ENCODE results near the gene UBL3.

Gene UBL3

DNA sequence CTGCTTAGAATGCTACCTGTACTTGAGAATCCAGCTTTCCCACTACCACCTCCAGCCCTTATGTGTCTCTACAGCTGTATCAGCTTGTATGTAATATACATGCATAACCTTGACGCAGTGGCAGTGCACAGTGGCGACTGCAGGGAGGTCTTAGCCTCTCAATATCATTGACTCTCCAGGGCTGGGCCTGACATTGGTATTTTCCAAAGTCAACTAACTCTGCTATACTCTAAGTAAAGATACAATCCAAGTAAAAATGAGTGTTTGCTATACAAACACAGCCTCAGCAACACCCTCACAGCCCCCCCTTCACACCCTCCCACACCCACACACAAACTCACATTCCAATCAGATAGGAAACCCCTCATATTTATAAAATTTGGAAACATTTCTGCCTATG lies 6.7 kb upstream of the UBL3 start:
- DNase-seq (ENCODE audit: low read depth in 2 of 2), result no peak

DNA sequence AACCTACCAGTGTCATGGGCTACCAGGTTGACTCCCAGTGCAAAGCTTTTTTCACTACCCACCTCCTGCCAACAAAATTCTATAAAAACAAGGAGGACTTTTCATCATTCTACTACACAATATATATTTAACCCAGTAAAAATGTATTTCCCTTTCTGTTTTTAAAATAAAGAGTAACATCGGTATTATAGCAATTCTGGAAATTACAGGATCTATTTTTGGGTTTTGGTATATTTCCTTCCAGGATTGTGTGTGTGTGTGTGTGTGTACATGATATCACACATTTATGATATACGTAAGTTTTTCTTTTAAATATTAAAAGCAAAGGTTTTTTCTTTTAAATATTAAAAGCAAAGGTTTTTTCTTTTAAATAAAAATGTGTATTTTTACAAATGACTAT lies 6.0 kb upstream of the UBL3 start:
- no peak for DNase-seq (ENCODE audit: low read depth in 2 of 2)

DNA sequence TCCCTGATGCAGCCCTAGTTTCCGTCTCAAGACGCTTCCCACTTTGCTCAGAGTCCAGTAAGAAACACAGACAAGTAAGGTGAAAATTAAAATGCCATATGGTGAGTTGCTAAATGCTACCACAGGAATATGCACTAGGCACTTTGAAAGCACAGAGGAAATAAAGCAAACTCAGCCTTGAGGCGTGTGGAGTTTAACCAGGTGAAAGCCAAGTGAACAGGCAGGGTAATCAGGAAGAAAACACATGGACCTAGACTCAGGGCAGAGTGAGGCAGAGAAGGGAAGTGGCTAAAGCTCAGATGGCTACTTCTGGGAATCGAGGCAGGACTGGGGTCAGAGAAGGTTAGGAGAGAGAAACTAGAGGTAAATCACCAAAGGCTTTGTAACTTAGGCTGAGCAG lies 5.4 kb upstream of the UBL3 start:
- DNase-seq (ENCODE audit: low read depth in 2 of 2), result no peak

DNA sequence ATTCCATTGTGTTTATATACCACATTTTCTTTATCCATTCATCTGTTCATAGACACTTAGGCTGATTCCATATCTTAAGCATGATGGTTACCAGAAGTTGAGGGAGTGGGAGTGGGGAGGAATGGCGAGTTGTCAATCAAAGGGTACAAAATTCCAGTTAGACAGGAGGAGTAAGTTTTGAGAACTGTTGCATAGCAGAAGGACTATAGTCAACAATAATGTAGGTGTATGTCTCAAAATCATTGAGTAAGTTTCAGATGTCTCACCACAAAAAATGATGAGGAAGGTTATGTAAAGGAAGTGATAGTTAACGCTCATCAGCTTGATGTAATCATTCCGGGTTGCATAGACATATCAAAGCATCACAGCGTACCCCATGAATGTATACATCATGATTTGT lies 4.6 kb upstream of the UBL3 start:
- no peak for DNase-seq (ENCODE audit: low read depth in 2 of 2)

DNA sequence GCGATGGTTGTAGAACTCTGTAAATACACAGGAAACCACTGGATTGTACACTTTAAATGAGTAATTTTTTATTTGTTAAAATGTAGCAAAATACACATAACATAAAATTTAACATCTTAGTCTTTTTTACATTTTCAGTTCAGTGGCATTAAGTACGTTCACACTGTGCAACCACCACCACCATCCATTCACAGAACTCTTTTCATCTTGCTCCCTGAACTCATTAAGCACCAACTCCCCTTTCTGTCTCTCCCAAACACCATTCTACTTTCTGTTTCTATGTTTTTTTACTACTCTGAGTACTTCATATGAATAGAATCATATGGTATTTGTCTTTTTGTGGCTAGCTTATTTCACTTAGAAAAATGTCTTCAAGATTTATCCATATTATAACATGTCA lies 2.7 kb upstream of the UBL3 start:
- DNase-seq (ENCODE audit: low read depth in 2 of 2), result no peak

DNA sequence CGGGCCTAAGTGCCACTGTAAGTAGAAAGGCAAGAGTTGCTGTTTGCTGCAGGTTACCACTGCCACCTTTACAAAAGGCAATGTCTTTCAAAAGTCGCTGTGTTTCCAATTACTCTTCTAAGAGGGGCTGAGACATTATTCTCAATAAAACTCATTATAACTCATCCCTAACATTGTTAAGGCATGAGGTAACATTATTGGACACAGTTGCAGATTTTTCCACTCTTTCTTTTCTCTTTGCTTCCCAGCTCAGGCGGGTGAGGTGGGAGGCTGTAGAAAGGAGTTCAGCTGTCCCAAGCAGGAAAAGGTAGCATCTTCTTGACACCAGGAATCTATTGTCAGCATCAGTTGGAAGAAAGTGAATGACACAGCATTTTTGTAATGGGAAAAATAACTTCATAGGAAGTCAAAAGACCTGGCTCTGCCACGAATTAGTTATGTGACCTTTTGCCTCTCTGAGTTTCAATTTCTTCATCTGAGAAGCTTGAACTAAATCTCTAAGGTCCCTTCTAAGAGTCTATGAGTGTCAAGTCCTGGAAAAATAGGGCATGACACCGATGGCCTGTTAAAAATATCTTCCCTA lies 2.1 kb upstream of the UBL3 start:
- DNase-seq (ENCODE audit: low read depth in 2 of 2), result no peak

DNA sequence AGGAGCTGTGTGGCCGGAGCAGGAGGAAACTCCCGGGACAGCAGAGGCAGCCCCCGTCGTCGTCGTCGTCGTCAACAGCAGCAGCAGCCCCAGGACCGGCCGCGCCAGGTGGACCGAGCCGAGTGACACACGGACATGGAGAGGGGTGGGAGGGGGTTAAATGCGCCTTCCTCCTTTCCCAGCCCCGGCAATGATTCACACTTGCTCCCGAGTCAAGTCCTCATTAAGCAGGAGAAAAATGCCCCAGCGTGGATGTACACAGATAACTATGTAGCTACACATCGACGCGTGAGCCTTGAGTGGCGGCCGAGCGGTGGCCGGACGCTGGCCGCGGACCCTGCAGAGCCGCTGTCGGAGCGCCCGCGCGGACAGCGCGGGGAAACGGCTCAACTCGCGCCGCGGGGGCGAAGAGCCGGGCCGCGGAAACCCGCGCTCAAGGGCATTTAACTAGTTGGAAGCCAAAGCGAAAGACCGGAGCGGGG lies 645 bp downstream of the UBL3 start:
- DNase-seq (ENCODE audit: low read depth in 2 of 2), result no peak

DNA sequence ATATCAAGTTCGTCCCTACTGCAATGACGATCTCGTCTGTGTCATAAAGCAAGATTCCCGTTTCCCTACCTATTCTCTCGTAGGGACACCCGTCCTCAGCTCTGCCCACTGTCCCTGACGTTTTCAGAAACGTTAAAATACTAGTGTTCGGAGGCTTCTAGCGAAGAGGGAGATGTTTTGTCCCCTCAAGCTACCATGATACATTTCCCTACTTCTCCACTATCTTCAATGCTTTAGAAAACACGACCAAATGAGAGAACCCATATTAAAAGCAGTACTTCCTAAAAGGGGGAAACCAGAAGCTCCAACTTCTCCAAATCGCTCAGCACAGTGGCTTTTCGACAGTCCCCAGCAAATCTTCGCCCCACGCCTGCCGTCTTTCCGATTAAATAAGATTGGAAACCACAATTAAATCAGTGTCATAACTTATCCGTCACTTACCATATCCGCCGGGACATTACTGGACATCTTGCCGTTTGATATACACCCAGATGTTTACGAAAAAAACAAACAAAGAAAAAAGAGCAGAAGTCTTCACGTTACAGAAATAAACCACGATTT lies 1.3 kb downstream of the UBL3 start:
- DNase-seq (ENCODE audit: low read depth in 2 of 2), result no peak

DNA sequence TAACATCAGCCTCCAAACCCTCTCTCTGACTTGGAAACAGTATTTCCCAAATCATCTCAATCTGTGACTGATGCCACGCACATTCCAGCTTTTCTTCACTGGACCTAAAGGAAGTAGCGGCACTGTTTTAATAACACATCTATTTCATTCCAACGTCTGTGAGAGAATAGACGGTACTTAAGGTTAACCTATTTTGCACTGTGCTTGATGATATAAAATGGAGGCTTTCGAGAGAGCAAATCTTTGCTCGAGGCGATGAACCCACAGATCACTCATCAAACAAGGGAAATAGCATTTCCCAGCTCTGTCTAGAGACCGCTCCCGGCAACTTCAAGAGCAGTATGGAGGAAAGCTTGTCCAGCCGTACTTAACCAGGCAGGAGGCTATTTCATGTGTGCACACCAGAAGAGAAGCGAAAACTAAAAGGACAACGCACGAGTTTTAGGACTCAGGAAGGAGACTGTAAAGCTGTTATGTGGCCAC lies 2.9 kb downstream of the UBL3 start:
- no peak for DNase-seq (ENCODE audit: low read depth in 2 of 2)

DNA sequence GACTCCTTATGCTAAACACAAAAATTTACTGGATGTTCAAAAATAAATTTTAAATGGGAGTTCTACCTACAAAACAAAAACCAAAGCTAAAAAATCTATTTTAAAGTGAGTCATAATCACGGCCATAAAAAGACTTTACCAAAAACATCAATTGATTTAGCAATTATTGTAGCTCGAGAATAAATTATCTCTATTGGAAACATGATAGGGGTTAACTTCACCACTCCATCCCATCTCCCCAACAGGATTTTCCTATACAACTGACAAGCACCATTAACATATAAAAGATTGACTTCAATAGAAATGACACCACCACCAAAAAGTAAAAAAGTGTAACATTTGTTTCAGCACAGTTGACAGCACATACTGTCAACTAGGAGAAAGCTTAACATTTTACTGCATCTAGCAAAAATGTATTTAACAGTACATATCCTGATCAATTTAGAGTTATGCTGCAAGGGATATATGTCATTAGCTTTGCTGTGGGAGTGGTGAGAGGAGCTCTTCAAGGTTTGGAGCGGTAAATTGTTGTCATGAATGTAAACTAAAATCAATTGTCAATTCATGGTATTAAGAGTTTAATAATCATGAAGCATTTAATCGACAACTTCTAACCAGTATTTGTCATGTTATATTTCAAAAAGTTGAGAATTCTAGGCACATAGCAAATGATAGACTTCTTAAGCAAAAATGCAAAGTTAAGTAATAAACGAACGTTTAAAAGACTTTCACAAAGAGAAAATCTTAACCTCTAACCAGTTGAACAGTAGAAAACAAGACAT lies 3.8 kb downstream of the UBL3 start:
- DNase-seq (ENCODE audit: low read depth in 2 of 2), result no peak

DNA sequence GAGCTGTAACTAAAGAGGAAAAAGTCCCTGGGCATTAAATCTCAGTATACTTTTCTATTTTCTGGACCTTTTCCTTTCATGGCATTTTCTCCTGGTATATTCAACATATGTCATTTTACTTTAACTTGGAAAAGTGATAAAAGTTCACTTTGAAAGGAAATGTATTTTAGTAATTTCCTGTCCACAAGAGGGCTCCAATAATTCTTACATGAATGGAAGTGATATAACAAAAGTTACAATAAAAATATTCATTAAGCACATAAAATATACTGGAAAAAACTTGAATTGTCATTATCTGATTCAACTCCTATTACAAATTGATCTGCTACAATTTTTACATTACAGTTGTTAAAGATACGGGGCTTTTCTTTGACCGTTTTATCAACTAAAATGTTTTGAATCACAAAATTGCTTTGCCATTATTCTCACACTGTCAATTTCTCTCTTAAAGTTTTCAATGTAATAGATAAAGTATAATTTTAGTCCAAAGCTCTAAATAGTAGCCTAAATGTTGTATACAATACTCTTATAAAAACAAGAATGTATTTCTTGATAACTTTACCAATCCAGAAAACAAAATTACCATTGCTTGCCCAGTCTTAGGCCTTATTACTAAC lies 4.9 kb downstream of the UBL3 start:
- DNase-seq (ENCODE audit: low read depth in 2 of 2), result no peak

DNA sequence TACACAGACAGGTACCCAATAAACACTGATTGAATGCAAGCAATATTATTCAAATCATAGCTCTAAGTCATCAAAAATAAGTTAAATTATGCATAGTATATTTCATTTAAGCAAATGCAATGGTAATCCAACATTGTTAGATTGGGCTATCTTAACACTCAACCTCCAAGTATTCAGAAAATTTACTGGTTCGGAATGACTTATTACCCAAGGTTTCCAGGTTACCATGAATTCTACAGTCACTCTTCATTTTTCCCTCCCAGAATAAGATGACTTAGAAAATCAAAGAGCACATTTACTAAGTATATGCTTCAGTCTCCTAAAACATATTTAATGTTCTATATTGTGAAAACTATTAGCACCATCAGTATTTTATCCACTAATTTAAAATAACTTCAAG lies 6.0 kb downstream of the UBL3 start:
- no peak for DNase-seq (ENCODE audit: low read depth in 2 of 2)

DNA sequence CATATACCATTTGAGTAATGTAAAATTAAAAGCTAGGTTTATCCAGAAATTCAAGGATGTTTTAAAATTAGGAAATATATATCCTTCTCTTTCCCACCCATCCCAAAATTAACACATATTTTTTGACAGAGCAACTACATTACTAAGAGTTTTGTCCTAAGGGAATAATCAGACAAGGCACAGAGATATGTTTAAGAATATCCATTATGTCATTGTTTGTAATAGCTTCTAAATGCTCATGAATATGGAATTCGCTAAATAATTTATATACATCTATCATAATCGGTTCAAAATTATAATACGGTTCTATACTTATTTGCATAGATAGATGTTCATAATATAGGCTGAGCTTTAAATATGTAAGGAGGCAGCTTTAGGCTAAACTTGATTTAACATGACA lies 9.8 kb downstream of the UBL3 start:
- no peak for DNase-seq (ENCODE audit: low read depth in 2 of 2)

DNA sequence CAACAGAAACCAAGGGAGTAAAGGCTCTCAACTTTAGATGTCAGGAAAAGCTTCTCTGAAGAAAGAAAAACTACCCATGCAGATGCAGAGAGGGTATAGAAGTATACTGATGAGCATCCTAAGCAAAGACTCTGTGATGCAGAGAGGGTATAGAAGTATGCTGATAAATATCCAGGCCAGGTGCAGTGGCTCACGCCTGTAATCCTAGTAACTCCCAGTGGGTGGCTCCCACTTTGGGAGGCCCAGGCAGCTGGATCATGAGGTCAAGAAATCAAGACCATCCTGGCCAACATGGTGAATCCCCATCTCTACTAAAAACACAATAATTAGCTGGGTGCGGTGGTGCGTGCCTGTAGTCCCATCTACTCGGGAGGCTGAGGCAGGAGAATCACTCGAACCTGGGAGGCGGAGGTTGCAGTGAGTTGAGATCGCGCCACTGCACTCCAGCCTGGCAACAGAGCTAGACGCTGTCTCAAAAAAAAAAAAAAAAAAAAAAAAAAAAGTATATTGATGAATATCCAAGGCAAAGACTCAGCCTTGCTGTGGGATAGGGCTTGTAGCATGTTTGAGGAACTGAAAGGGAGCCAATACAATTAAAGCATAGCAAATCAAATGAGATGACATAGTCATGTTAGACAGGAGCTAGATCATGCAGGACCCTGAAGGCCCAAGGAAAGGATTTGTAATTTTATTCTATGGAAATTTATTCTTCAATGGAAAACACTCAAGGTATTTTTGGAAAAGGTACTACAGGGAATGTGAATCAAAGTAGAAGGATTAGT lies 14.9 kb downstream of the UBL3 start:
- DNase-seq (ENCODE audit: low read depth in 2 of 2), result no peak

DNA sequence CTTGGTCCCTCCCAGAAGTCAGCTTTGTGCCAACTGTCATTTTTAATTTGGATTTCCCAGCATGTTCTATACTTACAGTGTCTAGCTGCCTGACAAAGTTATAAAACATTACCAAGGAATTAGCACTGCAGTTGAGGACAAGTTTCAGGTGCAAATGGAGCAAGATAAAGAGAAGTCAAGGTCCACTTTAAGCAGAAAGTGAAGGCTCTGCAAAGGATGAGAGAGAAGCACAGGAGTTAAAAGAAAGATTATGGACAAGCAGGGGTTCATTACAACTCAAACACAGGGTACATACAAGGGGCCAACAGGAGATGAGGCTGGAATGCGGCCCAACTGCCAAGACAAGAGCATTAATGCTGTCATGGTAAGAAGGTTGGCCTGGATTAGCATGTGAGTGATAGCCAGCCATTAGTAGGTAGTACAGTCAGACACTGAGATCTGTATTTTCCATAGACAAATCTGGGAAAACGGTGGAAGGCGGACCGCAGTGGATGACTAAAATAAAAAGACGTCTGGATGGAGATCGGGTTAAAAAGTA lies 17.6 kb downstream of the UBL3 start:
- no peak for DNase-seq (ENCODE audit: low read depth in 2 of 2)

DNA sequence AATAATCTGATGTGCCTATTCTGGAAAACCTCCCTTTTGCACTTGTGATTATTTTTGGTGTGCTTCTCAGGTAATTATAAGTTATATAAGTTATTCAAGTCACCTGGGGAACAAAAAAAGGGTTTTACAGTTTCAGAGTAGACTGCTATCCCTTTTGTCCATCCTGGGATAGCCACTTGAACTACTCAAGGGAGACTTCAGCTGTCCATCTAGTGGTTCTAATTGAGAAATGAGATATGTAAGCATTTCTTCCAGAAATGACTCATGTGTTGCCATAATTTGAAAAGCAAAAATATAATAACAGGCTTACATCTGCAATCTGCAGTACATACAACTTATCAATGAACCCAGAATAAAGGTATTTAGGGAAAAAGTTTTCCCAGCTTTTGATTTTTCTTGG lies 20.4 kb downstream of the UBL3 start:
- no peak for DNase-seq (ENCODE audit: low read depth in 2 of 2)

DNA sequence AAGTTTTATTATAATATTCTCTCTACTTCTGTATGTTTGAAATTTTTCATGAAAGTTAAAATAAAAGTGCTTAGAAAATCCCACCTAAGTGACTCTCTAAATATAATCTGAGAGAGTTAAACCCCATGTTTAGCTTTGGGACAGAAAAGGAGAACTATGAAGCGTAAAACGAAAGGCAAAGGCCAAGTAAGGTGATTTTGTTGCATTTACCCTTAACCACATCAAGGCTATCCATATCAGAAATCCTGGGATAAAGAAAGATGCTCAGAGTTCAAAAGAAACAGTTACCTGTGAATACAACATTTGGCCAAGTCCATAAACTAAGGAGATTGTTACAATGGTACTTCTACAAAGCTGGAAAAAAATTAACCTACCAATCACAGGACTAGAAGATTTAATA lies 31.3 kb downstream of the UBL3 start:
- DNase-seq (ENCODE audit: low read depth in 2 of 2), result no peak

DNA sequence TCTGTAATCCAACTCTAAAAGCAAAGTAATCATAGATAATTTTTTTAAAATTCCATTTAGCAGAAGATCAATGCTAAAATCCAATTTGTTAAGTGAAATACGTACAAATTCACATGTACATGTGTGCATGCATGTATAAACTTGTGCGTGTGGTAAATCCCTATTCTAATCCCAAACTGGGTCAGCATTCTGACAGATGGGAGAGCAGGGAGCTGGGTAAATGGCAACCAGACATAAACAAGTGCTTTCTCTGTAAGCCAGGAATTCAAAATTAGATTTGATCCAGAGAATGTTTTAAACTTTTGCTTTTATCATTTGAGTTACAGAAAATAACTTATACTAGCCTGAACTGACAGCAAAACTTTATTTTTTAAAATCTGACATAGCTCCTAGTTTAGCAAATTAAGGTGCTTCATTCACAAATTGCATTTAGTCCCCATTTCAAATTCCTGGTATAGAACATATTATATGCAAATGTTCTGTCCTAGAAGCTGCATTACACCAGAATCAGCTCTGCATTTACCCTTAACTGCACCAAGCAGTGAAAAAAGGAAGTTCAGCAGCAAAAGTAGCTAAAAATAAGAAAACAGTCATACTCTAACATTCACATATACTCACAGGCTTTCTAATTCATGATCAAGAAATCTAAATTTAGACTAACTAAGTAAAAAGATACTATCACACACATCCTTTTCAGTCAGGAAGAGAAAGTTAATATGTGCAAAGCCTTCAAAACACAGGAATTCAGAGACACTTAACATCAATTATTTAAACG lies 32.6 kb downstream of the UBL3 start:
- DNase-seq (ENCODE audit: low read depth in 2 of 2), result no peak

DNA sequence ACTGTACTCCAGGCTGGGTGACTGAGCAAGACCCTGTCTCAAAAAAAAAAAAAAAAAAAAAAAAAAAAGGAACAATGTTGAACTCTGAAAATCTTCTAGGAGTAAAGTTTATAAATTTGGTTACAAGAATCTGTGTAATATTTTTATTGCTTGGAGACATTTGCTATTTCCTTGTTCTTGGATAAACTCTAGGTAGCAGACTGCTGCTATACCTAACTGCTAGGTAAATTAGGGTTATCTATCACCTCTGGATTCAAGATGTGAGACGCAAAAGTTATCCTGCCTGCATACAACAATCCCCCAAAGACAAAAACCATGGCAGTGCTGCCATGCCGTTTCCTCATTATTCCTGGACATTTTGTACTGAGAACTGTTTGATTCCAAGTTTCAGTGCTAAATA lies 33.7 kb downstream of the UBL3 start:
- DNase-seq (ENCODE audit: low read depth in 2 of 2), result no peak

DNA sequence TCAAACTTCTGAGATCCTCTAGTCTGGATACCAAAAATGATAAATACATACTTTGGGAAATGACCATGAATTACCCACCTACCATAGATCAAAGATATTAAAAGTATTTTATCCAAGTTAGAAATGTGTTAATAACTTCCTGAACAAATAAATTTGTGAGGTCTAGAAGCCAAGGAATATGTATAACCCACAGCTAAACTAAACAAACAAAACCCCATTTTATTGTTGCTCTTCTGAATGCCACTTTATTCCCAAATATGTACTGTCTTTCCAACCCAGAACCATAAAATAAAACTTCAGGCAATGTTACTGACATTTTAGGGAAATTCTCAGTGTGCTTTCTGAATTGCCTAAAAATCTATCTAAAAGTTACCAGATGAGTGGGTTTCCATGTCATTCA lies 35.1 kb downstream of the UBL3 start:
- no peak for DNase-seq (ENCODE audit: low read depth in 2 of 2)

DNA sequence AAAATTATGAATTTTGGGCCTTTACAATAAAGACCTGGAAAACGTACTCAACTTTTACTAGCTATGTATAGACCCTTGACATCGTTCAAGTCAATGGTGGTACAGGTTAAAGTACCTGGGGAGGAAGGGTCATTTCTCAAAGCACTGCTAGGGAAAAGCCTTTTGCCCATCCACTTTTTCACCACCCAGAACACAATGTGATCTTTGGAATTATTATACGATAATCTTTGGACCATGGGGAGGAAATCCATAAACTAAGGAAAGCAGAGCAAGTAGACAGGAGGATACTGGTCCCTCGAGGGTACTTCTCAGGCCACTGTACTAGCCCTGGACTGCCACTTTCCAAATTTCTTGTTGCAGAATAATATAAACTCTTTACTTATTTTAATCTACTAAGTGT lies 39.5 kb downstream of the UBL3 start:
- DNase-seq (ENCODE audit: low read depth in 2 of 2), result no peak

Measured in stimulated activated CD8-positive, alpha-beta memory T cell treated with anti-CD3 and anti-CD28 coated beads, Interleukin-2, amount 100 ng/mL, for 1 hour (primary cell).